ENCODE data around the gene PTPRG. TPM values are rescaled to one million over a fixed set of nuclear protein-coding genes. Genes with fewer than 3 reads are reported as not detected.

Gene PTPRG
- total RNA-seq, 1 experiment from 2014 or later: 0.74 TPM

GRCh38 chr3:61812085-61812484 is 250.7 kb downstream of the PTPRG start:
- in situ Hi-C loops (cut with HindIII; ENCODE audit: low pct_unique_long_range_greater_than_20kb, low sequenced_read_pairs) (no loop called here), intact Hi-C loops (cut with micrococcal nuclease; ENCODE audit: unreplicated experiment) (no loop called here)
- Histone ChIP-seq H3K9me3 (ENCODE audit: control insufficient read depth, insufficient read depth, low read depth, low read length) (no peaks in the 10 kb centered on the region), H3K4me1 (ENCODE audit: control insufficient read depth, insufficient read depth, low read length) (no peaks in the 10 kb centered on the region), H3K27me3 (ENCODE audit: control insufficient read depth, insufficient read depth, low read length) (no peaks in the 10 kb centered on the region), H3K27ac (ENCODE audit: low read length) (no peak overlapping the region), H3K4me3 (ENCODE audit: low read depth in 2 of 2, low read length in 2 of 2) (no peak overlapping the region), H3K36me3 (ENCODE audit: control insufficient read depth, insufficient read depth, low read length) (no peaks in the 10 kb centered on the region)
- ChIA-PET POLR2A (no interaction called here), CTCF (no interaction called here)
- no peak for DNase-seq (ENCODE audit: low read depth, low spot score)
- TF ChIP-seq POLR2AphosphoS5 (IDR thresholded peaks at IDR 0.05; ENCODE audit: low read depth, low read length) (no peak), SIN3A (IDR thresholded peaks at IDR 0.05; ENCODE audit: borderline replicate concordance, insufficient read depth, low read depth, low read length) (no peak), TCF7L2 (IDR thresholded peaks at IDR 0.05; ENCODE audit: low read depth, low read length) (no peak)
- TF ChIP-seq, protein P1, sequence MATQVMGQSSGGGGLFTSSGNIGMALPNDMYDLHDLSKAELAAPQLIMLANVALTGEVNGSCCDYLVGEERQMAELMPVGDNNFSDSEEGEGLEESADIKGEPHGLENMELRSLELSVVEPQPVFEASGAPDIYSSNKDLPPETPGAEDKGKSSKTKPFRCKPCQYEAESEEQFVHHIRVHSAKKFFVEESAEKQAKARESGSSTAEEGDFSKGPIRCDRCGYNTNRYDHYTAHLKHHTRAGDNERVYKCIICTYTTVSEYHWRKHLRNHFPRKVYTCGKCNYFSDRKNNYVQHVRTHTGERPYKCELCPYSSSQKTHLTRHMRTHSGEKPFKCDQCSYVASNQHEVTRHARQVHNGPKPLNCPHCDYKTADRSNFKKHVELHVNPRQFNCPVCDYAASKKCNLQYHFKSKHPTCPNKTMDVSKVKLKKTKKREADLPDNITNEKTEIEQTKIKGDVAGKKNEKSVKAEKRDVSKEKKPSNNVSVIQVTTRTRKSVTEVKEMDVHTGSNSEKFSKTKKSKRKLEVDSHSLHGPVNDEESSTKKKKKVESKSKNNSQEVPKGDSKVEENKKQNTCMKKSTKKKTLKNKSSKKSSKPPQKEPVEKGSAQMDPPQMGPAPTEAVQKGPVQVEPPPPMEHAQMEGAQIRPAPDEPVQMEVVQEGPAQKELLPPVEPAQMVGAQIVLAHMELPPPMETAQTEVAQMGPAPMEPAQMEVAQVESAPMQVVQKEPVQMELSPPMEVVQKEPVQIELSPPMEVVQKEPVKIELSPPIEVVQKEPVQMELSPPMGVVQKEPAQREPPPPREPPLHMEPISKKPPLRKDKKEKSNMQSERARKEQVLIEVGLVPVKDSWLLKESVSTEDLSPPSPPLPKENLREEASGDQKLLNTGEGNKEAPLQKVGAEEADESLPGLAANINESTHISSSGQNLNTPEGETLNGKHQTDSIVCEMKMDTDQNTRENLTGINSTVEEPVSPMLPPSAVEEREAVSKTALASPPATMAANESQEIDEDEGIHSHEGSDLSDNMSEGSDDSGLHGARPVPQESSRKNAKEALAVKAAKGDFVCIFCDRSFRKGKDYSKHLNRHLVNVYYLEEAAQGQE (IDR thresholded peaks at IDR 0.05; ENCODE audit: insufficient read depth in 1 of 2, low read depth in 2 of 2, low read length in 1 of 2): no peak
- TF ChIP-seq, protein P2, sequence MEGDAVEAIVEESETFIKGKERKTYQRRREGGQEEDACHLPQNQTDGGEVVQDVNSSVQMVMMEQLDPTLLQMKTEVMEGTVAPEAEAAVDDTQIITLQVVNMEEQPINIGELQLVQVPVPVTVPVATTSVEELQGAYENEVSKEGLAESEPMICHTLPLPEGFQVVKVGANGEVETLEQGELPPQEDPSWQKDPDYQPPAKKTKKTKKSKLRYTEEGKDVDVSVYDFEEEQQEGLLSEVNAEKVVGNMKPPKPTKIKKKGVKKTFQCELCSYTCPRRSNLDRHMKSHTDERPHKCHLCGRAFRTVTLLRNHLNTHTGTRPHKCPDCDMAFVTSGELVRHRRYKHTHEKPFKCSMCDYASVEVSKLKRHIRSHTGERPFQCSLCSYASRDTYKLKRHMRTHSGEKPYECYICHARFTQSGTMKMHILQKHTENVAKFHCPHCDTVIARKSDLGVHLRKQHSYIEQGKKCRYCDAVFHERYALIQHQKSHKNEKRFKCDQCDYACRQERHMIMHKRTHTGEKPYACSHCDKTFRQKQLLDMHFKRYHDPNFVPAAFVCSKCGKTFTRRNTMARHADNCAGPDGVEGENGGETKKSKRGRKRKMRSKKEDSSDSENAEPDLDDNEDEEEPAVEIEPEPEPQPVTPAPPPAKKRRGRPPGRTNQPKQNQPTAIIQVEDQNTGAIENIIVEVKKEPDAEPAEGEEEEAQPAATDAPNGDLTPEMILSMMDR (IDR thresholded peaks at IDR 0.05): no peak
- ATAC-seq: no peak
- BruUV-seq (replicated peaks): no TSS peak

- H3K4me3 ChIP-seq (ENCODE audit: low read depth in 2 of 2, low read length in 2 of 2): no peak overlapping the region
- in situ Hi-C loops (cut with HindIII; ENCODE audit: low pct_unique_long_range_greater_than_20kb, low sequenced_read_pairs) (no loop called here), intact Hi-C loops (cut with micrococcal nuclease; ENCODE audit: unreplicated experiment) (no loop called here)
- no peak overlapping the region for H3K27ac ChIP-seq (ENCODE audit: low read length)
- POLR2A ChIA-PET: no interaction called here
- DNase-seq (ENCODE audit: low read depth, low spot score) (no peak), ATAC-seq (no peak)
- no peaks in the 10 kb centered on the region for H3K4me1 ChIP-seq (ENCODE audit: control insufficient read depth, insufficient read depth, low read length)
- no peaks in the 10 kb centered on the region for H3K9me3 ChIP-seq (ENCODE audit: control insufficient read depth, insufficient read depth, low read depth, low read length)
- H3K27me3 ChIP-seq (ENCODE audit: control insufficient read depth, insufficient read depth, low read length): no peaks in the 10 kb centered on the region
- no peaks in the 10 kb centered on the region for H3K36me3 ChIP-seq (ENCODE audit: control insufficient read depth, insufficient read depth, low read length)
- TF ChIP-seq, protein P1 (IDR thresholded peaks at IDR 0.05; ENCODE audit: insufficient read depth in 1 of 2, low read depth in 2 of 2, low read length in 1 of 2): no peak
- TF ChIP-seq, protein P2 (IDR thresholded peaks at IDR 0.05): no peak
- no peak for TF ChIP-seq POLR2AphosphoS5 (IDR thresholded peaks at IDR 0.05; ENCODE audit: low read depth, low read length)
- no peak for TF ChIP-seq TCF7L2 (IDR thresholded peaks at IDR 0.05; ENCODE audit: low read depth, low read length)
- TF ChIP-seq SIN3A (IDR thresholded peaks at IDR 0.05; ENCODE audit: borderline replicate concordance, insufficient read depth, low read depth, low read length): no peak
- BruUV-seq (replicated peaks): no TSS peak
- CTCF ChIA-PET: no interaction called here
Measured at GRCh38 chr3:61812517-61812916, 251.1 kb downstream of the PTPRG start.

All from Panc1 (cell line).